H1 (cell line): ENCODE results near the gene MALSU1. TPM values are rescaled to one million over a fixed set of nuclear protein-coding genes. Genes with fewer than 3 reads are reported as not detected.

Experiments
- CHD1 ChIP-seq: IDR thresholded peaks from 2 replicates; pipeline ENCODE4 v1.6.1; 2012; ENCODE audit warnings: low read depth, low read length, improper control_type of control experiment
- CHD2 ChIP-seq: IDR thresholded peaks from 2 replicates; pipeline ENCODE4 v1.6.1; 2012; ENCODE audit warnings: low read length, improper control_type of control experiment
- CHD7 ChIP-seq: fragments of 300-600 bp; sonication (generic); IDR thresholded peaks from 2 replicates; pipeline ENCODE4 v1.7.1; 2012; ENCODE audit warnings: low read length, moderate library complexity, mild to moderate bottlenecking, inconsistent platforms; ENCODE audit not compliant: insufficient replicate concordance
- HDAC2 ChIP-seq, 2 experiments: fragments of 300-600 bp in 1 of 2; sonication (generic) in 1 of 2; IDR thresholded peaks; 2 replicates each; pipeline ENCODE4 v1.6.1; 2011 to 2012; ENCODE audit warnings: low read depth in 2 of 2, low read length in 2 of 2, mild to moderate bottlenecking in 2 of 2, moderate library complexity in 2 of 2, borderline replicate concordance in 1 of 2, inconsistent platforms in 1 of 2
- MAX ChIP-seq: IDR thresholded peaks from 2 replicates; pipeline ENCODE4 v1.6.1; 2012; ENCODE audit warnings: inconsistent platforms
- NANOG ChIP-seq: IDR thresholded peaks from 2 replicates; pipeline ENCODE4 v1.6.1; 2011; ENCODE audit warnings: low read length, low read depth, mild to moderate bottlenecking, inconsistent platforms; ENCODE audit not compliant: insufficient read depth, poor library complexity, severe bottlenecking
- RNF2 ChIP-seq: fragments of 200-900, 300-1000 bp; sonication (generic); IDR thresholded peaks from 2 replicates; pipeline ENCODE4 v1.7.1; 2016; ENCODE audit warnings: borderline replicate concordance, low read depth, mild to moderate bottlenecking, antibody characterized with exemption, low read length; ENCODE audit not compliant: poor library complexity, severe bottlenecking; ENCODE audit errors: missing control alignments
- TAF1 ChIP-seq: IDR thresholded peaks from 2 replicates; pipeline ENCODE4 v1.6.1; 2011; ENCODE audit warnings: mild to moderate bottlenecking, low read depth, low read length
- TAF7 ChIP-seq: optimal IDR thresholded peaks from 2 replicates; pipeline ENCODE3; 2011; ENCODE audit warnings: low read depth, mild to moderate bottlenecking, inconsistent platforms, low read length, moderate library complexity, borderline replicate concordance
- YY1 ChIP-seq: IDR thresholded peaks from 2 replicates; pipeline ENCODE4 v1.6.1; 2011; ENCODE audit warnings: low read depth, mild to moderate bottlenecking, low read length
- polyA plus RNA-seq, 7 experiments: library from polyadenylated mRNA; depleted of rRNA in 3 of 7; stranded (reverse) in 5 of 7; unstranded in 2 of 7; fragments of >200 nt in 5 of 7; fragments of 200-250 nt in 2 of 7; gene quantifications; 1 replicate in 5 of 7; 2 replicates in 1 of 7; 4 replicates in 1 of 7; pipeline versions ENCODE4 v1.2.1 to v1.2.3, GENCODE V29; 2011 to 2013; ENCODE audit warnings: missing spikeins in 2 of 7, mixed read lengths in 2 of 7
- total RNA-seq: library from RNA; stranded (reverse); fragmentation: NEBNext Ultra II Directional; extraction: Animal tissue kit (Norgen Biotek cat#: 25700); gene quantifications from 2 replicates; pipeline ENCODE4 v1.2.1, GENCODE V29; 2021

The MALSU1 gene
- total and polyA plus RNA-seq, 2 of the 8 experiments (the other 6 are each of a cell fraction or from before 2014, with no cell fraction given) = 73.5 to 84.0 TPM

GRCh38 chr7:23347033-23347681, 48.0 kb downstream of the MALSU1 start (continued):
- no peak for TF ChIP-seq CHD7
- TF ChIP-seq TAF1 = no peak
- no peak for TF ChIP-seq HDAC2 (IDR thresholded peaks at IDR 0.05; ENCODE audit: borderline replicate concordance in 1 of 2, low read depth in 2 of 2, low read length in 2 of 2)
- TF ChIP-seq NANOG = no peak
- TF ChIP-seq MAX = no peak
- no peak for TF ChIP-seq YY1
- no peak for TF ChIP-seq CHD1
- no peak for TF ChIP-seq RNF2
- no peak for TF ChIP-seq CHD2
- no peak for TF ChIP-seq TAF7
